Neural cell (in vitro differentiated cells): Measurements from ENCODE around the gene TSSK6. TPM values are rescaled to one million over a fixed set of nuclear protein-coding genes. Genes with fewer than 3 reads are reported as not detected.

Experiments used
- H2AFZ ChIP-seq: fragments of 200-600, 300-800 bp; sonication (generic), shearing (Covaris generic); 2 replicates; pipeline ENCODE4 v1.6.0; 2014; ENCODE audit warnings: low read depth, mild to moderate bottlenecking, antibody characterized with exemption, low read length, moderate library complexity
- H3F3A ChIP-seq: fragments of 200-600 bp; shearing (Covaris generic); 2 replicates; pipeline ENCODE4 v1.6.1; 2016; ENCODE audit warnings: mild to moderate bottlenecking, moderate library complexity, mixed read lengths, antibody characterized with exemption, low read length; ENCODE audit not compliant: insufficient read depth, poor library complexity, severe bottlenecking
- H3K27ac ChIP-seq: fragments of 200-600, 300-800 bp; sonication (generic), shearing (Covaris generic); 2 replicates; pipeline ENCODE4 v1.5.1; 2014; ENCODE audit warnings: mild to moderate bottlenecking, low read length, moderate library complexity
- H3K27me3 ChIP-seq: fragments of 300-800, 200-600 bp; sonication (generic), shearing (Covaris generic); 2 replicates; pipeline ENCODE4 v1.6.0; 2014; ENCODE audit warnings: mild to moderate bottlenecking, low read depth, low read length, moderate library complexity; ENCODE audit not compliant: insufficient read depth
- H3K36me3 ChIP-seq: fragments of 300-800, 200-600 bp; sonication (generic), shearing (Covaris generic); 2 replicates; pipeline ENCODE4 v1.5.1; 2014; ENCODE audit warnings: mild to moderate bottlenecking, antibody characterized with exemption, low read length, moderate library complexity; ENCODE audit not compliant: insufficient read depth
- H3K4me2 ChIP-seq: fragments of 300-800, 200-600 bp; sonication (generic), shearing (Covaris generic); 2 replicates; pipeline ENCODE4 v1.6.0; 2014; ENCODE audit warnings: mild to moderate bottlenecking, low read length
- H3K4me3 ChIP-seq: fragments of 300-800, 200-600 bp; sonication (generic), shearing (Covaris generic); 2 replicates; pipeline ENCODE4 v1.5.1; 2014; ENCODE audit warnings: mild to moderate bottlenecking, low read length, moderate library complexity
- H3K79me2 ChIP-seq: fragments of 200-600 bp; shearing (Covaris generic); replicated peaks from 2 replicates; pipeline ENCODE4 v1.6.0; 2014; ENCODE audit warnings: mild to moderate bottlenecking, low read length, moderate library complexity; ENCODE audit not compliant: insufficient read depth
- H3K9ac ChIP-seq: fragments of 300-800, 200-600 bp; sonication (generic), shearing (Covaris generic); 2 replicates; pipeline ENCODE4 v1.6.1; 2016; ENCODE audit warnings: mild to moderate bottlenecking, low read length, mixed read lengths
- H3K9me2 ChIP-seq: fragments of 200-600 bp; shearing (Covaris generic); 2 replicates; pipeline ENCODE4 v1.6.1; 2016; ENCODE audit warnings: mild to moderate bottlenecking, low read length, mixed read lengths; ENCODE audit not compliant: insufficient read depth
- H3K9me3 ChIP-seq: fragments of 200-600, 300-800 bp; sonication (generic), shearing (Covaris generic); 2 replicates; pipeline ENCODE4 v1.6.1; 2016; ENCODE audit warnings: mild to moderate bottlenecking, mixed run types, low read length, moderate library complexity, mixed read lengths
- H4K20me1 ChIP-seq: fragments of 200-600 bp; shearing (Covaris generic); 2 replicates; pipeline ENCODE4 v1.6.1; 2016; ENCODE audit warnings: mild to moderate bottlenecking, mixed run types; ENCODE audit not compliant: insufficient read depth
- EP300 ChIP-seq: fragments of 450-650 bp; conservative IDR thresholded peaks from 2 replicates; pipeline ENCODE4 v1.6.1; 2014; ENCODE audit warnings: antibody characterized with exemption, mild to moderate bottlenecking, moderate library complexity; ENCODE audit not compliant: poor library complexity, severe bottlenecking
- EZH2 ChIP-seq: fragments of 200-600, 300-800 bp; shearing (Covaris generic), sonication (generic); IDR thresholded peaks from 2 replicates; pipeline ENCODE4 v1.6.1; 2014; ENCODE audit warnings: antibody characterized with exemption, low read length, borderline replicate concordance, mild to moderate bottlenecking; ENCODE audit not compliant: insufficient read depth, poor library complexity, severe bottlenecking
- MXI1 ChIP-seq: fragments of 450-650 bp; conservative IDR thresholded peaks from 2 replicates; pipeline ENCODE4 v1.6.1; 2014; ENCODE audit warnings: antibody characterized with exemption, mild to moderate bottlenecking; ENCODE audit not compliant: poor library complexity, severe bottlenecking
- POLR2AphosphoS5 ChIP-seq: IDR thresholded peaks from 2 replicates; pipeline ENCODE4 v1.6.1; 2012
- RAD21 ChIP-seq: fragments of 450-650 bp; conservative IDR thresholded peaks from 2 replicates; pipeline ENCODE4 v1.6.1; 2014; ENCODE audit warnings: antibody characterized with exemption, mild to moderate bottlenecking, moderate library complexity
- REST ChIP-seq: IDR thresholded peaks from 2 replicates; pipeline ENCODE4 v1.6.1; 2012; ENCODE audit warnings: borderline replicate concordance
- SMC3 ChIP-seq: fragments of 450-650 bp; conservative IDR thresholded peaks from 2 replicates; pipeline ENCODE4 v1.6.1; 2014; ENCODE audit warnings: antibody characterized with exemption, mild to moderate bottlenecking, moderate library complexity; ENCODE audit not compliant: poor library complexity
- TAF1 ChIP-seq: IDR thresholded peaks from 2 replicates; pipeline ENCODE4 v1.6.1; 2012; ENCODE audit warnings: low read depth
- polyA plus RNA-seq: library from polyadenylated mRNA; depleted of rRNA; stranded (reverse); fragments of >200 nt; gene quantifications from 2 replicates; pipeline ENCODE4 v1.2.3, GENCODE V29; 2014
- TF ChIP-seq, protein P1 (sequence below): fragments of 450-650 bp; IDR thresholded peaks from 2 replicates; pipeline ENCODE4 v1.5.1; 2014; ENCODE audit warnings: antibody characterized with exemption, mild to moderate bottlenecking, moderate library complexity; ENCODE audit not compliant: poor library complexity, severe bottlenecking

TSSK6 gene
- polyA plus RNA-seq, 1 donor from 2014 or later = 5.3 TPM

DNA sequence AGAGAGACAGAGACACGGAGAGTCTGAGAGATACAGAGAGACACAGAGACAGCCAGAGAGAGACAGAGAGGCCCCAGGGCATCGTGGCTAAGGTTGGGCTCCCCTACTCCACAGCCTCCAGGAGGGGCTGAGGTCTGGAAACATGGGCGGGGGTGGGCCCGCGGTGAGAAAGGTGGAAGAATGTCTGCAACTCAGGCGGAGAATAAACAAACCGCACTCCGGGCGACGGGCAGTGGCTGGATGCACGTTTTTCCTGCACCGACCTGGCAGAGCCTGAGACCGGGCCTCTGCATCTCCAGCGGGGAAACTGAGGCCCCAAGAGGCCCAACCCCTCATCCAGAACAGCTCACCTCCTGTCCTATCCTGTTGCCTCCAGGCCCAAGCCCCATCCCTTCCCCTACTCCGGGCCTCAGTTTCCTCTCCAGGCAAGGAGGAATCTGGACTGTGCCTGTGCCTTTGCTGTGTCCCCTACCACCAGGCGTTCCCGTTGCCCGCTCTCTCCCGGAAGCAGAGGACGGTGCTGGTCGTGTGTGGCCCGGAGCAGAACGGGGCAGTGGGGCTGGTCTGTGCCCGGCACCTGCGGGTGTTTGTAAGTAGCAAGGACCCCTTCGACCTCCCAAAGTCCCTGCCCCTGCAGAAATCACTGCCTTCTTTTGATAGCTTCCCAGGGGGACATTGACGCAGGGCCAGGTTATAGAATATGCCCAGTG is 19.4 kb upstream of the TSSK6 start:
- Histone ChIP-seq H3K36me3 (no peaks in the 10 kb centered on the region), H3F3A (no peaks in the 10 kb centered on the region), H3K27me3 (no peaks in the 10 kb centered on the region), H3K79me2 (no peaks in the 10 kb centered on the region), H3K9me2 (no peaks in the 10 kb centered on the region), H3K9ac (no peak overlapping the region), H3K9me3 (no peaks in the 10 kb centered on the region), H4K20me1 (no peaks in the 10 kb centered on the region), H3K4me2 (no peak overlapping the region), H2AFZ (no peak overlapping the region), H3K4me3 (no peak overlapping the region), H3K27ac (no peak overlapping the region)
- no peak for TF ChIP-seq EP300
- TF ChIP-seq, protein P1, sequence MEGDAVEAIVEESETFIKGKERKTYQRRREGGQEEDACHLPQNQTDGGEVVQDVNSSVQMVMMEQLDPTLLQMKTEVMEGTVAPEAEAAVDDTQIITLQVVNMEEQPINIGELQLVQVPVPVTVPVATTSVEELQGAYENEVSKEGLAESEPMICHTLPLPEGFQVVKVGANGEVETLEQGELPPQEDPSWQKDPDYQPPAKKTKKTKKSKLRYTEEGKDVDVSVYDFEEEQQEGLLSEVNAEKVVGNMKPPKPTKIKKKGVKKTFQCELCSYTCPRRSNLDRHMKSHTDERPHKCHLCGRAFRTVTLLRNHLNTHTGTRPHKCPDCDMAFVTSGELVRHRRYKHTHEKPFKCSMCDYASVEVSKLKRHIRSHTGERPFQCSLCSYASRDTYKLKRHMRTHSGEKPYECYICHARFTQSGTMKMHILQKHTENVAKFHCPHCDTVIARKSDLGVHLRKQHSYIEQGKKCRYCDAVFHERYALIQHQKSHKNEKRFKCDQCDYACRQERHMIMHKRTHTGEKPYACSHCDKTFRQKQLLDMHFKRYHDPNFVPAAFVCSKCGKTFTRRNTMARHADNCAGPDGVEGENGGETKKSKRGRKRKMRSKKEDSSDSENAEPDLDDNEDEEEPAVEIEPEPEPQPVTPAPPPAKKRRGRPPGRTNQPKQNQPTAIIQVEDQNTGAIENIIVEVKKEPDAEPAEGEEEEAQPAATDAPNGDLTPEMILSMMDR = no peak

DNA sequence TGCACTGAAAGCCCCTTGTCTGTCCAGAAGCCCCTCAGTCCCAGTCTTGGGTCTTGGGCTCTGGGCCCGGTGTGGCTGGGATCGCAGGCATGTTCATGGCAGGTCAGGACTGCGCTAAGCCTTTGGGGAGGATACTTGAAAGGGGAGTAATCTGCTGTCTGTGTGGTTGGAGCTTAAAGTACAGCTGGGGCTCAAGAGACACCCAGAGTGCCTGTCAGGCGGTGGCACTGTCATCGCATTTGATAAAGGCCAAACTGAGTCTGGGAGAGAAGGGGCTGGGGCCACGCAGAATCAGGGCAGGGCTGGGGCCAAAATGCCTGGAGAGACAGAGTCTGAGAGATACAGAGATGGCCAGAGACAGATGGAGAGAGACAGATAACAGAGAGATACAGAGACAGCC is 18.5 kb upstream of the TSSK6 start:
- Histone ChIP-seq H3K9me2 (no peaks in the 10 kb centered on the region), H3K4me2 (no peak overlapping the region), H3F3A (no peaks in the 10 kb centered on the region), H3K79me2 (no peaks in the 10 kb centered on the region), H3K9ac (no peak overlapping the region), H3K4me3 (no peak overlapping the region), H3K27ac (no peak overlapping the region), H3K27me3 (no peaks in the 10 kb centered on the region), H3K36me3 (no peaks in the 10 kb centered on the region), H3K9me3 (no peaks in the 10 kb centered on the region), H2AFZ (no peak overlapping the region), H4K20me1 (no peaks in the 10 kb centered on the region)
- no peak for TF ChIP-seq EP300
- TF ChIP-seq RAD21 = no peak
- TF ChIP-seq POLR2AphosphoS5 = no peak
- TF ChIP-seq MXI1 = no peak
- TF ChIP-seq SMC3 = no peak
- no peak for TF ChIP-seq TAF1

GRCh38 chr19:19532806-19533701 is 17.7 kb upstream of the TSSK6 start:
- H3F3A ChIP-seq = no peaks in the 10 kb centered on the region
- H3K27me3 ChIP-seq = no peaks in the 10 kb centered on the region
- TF ChIP-seq EP300 = no peak
- no peak for TF ChIP-seq POLR2AphosphoS5
- no peak for TF ChIP-seq TAF1
- TF ChIP-seq REST = no peak
- TF ChIP-seq, protein P1 = no peak
- no peak for TF ChIP-seq EZH2
- no peak for TF ChIP-seq RAD21
- no peak for TF ChIP-seq MXI1
- TF ChIP-seq SMC3 = no peak
- H3K36me3 ChIP-seq = no peaks in the 10 kb centered on the region
- H3K79me2 ChIP-seq = no peaks in the 10 kb centered on the region
- H3K27ac ChIP-seq = no peak overlapping the region
- H4K20me1 ChIP-seq = no peaks in the 10 kb centered on the region
- no peak overlapping the region for H2AFZ ChIP-seq
- H3K9me2 ChIP-seq = no peaks in the 10 kb centered on the region
- H3K9ac ChIP-seq = no peak overlapping the region
- no peak overlapping the region for H3K4me2 ChIP-seq
- no peaks in the 10 kb centered on the region for H3K9me3 ChIP-seq
- H3K4me3 ChIP-seq = no peak overlapping the region
